HG02852 (cell line): ENCODE data around the gene SMCHD1.
"Not testable (repeated sequence)": the region's sequence is repeated elsewhere in the genome, so short reads cannot be mapped to it uniquely, and the experiment has no call there.

Experiments
- ATAC-seq: cut with Tn5 transposase; IDR thresholded peaks from one replicate; pipeline ENCODE4 v1.9.1; 2021; ENCODE audit warnings: mild to moderate bottlenecking, moderate library complexity; ENCODE audit not compliant: unreplicated experiment

SMCHD1 gene

DNA sequence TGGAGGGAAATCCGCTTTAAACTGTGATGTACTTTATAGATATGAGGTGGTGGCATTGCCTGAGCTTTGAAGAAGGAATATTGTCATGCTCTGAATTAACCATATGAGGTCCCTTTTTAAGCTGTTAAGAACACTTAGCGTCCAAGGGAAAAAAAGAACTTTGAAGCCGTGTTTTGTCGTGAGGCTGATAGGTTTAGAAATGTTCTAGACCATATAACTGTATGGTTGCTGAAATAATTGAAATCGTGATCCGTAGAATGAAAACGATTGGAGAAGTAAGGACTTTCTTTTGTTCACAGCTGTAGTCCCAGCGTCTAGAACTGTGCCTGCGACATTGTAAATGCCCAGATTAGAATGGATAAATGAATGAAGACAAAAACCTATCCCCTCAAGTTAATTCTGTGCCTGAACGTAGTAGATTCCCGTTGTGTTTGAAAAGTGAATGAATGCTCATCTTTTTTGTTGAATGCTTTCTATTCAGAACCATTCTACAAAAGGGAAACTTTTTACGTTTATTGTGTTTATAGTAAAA, 1.5 kb downstream of the SMCHD1 start:
- ATAC-seq: no peak

- no peak for ATAC-seq
Measured at GRCh38 chr18:2657788-2658458, 2.4 kb downstream of the SMCHD1 start.

GRCh38 chr18:2660849-2661248, 5.3 kb downstream of the SMCHD1 start:
- ATAC-seq: not testable (repeated sequence)

DNA sequence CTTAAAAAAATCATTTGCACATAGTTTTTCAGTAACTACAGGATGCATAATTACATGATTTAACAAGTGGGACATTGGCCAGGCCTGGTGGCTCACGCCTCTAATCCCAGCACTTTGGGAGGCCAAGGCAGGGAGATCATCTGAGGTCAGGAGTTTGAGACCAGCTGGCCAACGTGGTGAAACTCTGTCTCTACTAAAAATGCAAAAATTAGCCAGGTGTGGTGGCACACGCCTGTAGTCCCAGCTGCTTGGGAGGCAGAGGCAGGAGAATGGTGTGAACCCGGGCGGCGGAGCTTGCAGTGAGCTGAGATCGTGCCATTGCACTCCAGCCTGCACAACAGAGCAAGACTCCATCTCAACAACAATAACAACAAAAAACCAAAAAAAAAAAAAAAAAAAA, 6.8 kb downstream of the SMCHD1 start:
- ATAC-seq: not testable (repeated sequence)

GRCh38 chr18:2662990-2663389, 7.5 kb downstream of the SMCHD1 start:
- ATAC-seq: no peak

DNA sequence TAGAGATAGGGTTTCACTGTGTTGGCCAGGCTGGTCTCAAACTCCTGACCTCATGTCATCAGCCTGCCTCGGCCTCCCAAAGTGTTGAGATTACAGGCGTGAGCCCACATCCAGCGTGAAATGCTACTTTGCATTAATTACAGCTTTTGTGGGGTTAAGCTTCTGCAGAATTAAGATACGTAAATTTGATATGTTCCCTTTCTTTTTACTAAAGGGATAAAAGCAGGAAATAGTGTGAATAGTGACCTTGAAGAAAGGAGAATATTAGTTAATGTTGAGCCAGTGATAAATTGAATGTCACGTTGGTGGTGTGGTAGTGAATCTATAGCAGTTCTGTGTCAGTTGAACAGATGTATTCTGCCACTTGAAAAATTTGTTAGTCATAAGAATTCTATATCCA, 16.9 kb downstream of the SMCHD1 start:
- no peak for ATAC-seq

DNA sequence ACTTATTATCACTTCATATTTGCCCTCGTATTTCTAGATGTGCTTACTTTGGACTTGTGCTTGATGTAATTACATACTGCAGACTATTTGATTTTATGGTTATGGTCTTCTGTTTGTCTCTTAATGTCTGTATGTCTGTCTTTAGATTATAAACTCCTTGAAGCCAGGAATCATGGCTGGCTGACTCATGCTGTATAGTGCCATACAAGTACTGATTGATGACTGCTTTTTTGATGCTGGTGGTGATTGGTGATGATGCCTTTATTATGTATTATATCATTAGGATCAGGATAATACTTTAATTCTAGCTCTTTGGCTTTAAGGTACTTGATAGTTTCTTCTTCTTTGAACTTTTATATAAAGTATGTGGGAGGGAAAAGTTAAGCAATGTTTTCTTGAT, 17.3 kb downstream of the SMCHD1 start:
- ATAC-seq: no peak

GRCh38 chr18:2678933-2679332, 23.4 kb downstream of the SMCHD1 start:
- ATAC-seq: not testable (repeated sequence)

- no peak for ATAC-seq
Measured at GRCh38 chr18:2680216-2680792, 24.8 kb downstream of the SMCHD1 start.

DNA sequence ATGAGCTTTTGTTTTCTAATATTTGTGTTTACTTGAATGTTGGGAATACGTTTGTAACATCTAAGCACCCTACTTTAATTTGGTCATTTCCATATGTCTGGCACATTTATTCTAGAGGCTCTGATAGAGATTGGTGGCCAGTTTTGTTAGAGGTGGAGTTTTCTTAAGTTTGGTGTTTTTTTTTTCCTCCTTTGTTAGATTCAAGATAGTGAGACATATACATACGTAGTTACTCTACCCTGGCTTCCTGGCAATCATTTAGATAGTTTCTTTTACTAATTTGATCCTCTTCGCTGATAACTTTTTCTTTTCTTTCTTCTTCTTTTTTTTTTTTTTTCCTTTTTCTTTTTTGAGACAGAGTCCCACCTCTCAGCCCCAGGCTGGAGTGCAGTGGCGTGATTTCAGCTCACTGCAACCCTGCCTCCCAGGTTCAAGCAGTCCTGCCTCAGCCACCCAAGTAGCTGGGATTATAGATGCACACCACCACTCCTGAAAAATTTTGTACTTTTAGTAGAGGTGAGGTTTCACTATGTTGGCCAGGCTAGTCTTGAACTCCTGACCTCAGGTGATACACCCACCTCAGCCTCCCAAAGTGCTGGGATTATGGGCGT, 26.6 kb downstream of the SMCHD1 start:
- ATAC-seq: no peak

DNA sequence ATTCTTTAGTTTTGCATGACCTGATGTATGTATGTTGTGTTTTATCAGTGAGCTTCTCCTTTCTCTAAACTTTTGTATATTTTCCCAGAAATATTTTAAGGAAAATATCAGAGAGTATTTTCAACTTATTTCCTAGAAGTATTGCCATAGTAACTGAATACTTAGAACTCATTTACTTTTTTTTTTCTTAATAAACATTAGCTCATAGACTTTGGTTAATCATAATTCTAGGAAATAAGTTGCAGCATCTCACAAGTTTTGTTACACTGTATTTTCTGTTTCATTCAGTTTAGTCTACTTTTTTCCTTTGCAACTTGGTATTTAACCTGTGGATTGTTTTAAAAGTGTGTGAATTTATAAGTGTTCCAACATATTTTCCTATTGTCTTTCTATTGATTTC, 27.5 kb downstream of the SMCHD1 start:
- no peak for ATAC-seq

DNA sequence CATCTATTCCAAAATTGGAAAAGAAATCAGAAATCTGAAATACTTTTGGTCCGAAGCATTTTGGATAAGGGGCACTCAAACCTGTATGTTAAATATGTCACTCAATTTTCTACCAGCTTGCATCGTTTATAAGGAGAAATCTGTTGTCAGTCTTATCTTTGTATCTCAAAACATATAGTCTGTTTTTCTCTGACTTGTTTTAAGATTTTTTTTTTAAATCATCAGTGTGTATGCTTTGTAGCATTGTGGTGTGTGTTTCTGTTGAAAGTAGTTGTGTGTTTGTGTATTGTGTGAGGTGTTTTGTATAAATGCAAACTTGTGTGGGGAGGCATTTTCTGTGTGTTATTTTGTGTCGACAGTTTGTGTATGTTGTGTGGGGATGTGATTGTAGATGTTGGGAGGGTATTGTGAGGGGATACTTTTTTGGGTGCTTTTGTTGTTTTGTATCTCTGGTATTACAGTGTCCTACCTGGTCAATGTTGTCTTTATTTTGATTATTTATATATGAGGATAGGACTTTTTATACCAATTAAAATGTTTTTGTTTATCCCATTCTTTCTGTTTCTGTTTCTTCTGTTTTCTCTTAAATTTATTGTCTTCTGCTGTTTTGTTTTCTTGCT, 30.9 kb downstream of the SMCHD1 start:
- no peak for ATAC-seq

DNA sequence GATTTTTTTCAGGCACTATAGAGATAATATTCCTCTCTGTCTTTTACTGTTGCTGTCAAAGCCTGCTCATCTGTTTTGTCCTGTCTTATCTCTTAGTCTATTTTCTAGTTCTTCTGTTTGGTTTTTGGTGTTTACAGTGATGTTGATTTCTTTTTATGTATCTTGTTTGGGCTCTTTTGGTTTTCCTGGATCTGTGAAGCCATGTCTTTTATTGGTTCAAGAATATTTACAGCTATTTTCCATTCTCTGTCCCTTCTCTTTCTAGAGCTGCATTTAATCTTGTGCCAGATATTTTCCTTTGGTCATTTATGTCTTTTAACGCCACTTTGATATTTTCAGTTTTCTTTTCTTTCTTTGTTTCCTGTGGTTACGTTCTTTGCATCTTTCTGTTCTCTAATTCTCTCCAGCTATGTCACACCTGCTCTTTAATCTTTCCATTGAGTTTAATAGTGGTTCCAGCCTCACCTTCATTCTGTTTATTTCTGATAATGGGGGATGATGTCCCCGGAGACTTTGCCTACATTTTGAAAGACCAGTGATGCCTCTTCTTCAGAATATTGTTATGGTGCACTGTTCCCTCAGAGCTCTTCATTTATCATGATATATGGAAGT, 32.0 kb downstream of the SMCHD1 start:
- ATAC-seq: peak; percentile 66

DNA sequence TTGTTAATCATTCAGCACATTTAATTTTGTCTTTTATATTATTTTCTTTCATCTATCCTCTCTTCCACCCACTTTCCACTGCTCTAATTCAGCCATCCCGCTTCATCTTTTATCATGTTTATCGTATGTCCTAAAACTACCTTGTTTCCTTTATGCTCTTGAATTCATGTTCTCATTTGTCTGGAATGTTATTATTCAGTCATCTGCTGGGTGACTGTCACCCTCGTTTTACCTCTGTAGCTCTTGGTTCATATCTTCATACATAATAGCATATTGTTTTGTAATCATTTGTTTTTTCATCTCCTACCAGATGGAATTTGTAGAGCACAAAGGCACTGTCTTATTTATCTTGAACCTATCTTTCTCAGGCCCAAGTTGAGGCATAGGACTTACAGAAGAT, 37.0 kb downstream of the SMCHD1 start:
- ATAC-seq: no peak

DNA sequence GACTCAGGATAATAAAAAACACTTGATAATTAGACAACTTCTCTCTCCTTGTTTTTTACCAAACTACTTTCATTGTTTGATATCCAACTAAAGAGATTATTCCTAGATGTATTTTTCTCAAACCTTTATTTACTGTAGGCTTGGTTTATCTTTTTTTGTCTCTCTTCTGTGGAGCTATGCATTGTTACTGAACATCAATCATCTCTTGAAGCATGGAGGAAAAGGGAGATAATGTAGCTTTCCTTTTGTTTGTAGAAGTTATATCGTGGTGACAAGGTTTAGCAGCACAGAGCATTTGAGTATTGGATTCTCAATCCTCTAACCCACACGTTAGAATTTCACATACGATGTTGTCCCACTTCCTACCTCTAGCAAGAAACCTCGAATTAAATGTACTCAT, 41.7 kb downstream of the SMCHD1 start:
- no peak for ATAC-seq

- ATAC-seq: no peak
Measured at GRCh38 chr18:2699001-2699400, 43.5 kb downstream of the SMCHD1 start.

DNA sequence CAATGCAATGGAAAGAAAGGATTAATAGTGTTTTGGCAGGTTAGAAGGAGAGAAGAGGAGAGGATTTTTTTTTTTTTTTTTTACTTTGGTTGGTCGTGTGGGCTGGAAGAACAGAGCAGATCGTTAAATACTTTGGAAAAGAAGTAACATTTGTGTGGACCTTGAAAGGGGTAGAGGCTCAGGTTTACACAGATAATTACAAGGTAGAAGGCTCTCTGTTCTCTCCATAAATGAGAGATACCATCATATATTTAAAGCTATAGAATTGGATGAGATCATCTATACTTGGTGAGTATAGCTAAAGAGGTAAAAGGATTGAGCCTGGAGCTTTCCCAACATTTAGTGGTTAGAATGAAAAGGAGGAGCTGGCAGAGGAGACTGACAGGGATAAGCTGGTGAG, 49.0 kb downstream of the SMCHD1 start:
- ATAC-seq: no peak

- ATAC-seq: no peak
Measured at GRCh38 chr18:2706903-2707302, 51.4 kb downstream of the SMCHD1 start.

DNA sequence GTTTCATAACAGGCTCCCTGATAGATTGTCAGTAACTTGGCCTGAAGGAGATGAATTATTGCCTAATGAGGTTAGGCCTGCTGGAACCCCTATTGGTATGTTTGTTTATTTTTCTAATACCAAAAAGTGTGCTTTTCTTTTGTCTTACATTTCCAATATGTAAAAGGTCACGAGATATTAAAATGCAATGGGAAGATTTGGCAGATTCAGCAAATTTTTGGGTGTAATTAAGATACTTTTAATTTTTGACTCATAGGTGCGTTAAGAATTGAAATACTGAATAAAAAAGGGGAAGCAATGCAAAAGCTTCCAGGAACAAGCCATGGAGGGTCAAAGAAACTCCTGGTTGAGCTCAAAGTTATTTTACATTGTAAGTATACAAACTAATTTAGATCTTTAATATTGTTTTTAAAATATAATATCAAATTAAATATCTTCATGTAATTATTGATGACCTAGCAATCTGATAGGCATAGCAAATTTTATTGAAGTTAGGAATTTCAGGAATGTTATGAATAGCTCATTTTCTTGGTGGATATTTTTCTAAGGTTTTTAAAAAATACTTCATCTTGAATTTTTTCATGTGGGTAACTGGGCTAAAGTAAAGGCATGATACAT, 52.1 kb downstream of the SMCHD1 start:
- no peak for ATAC-seq

DNA sequence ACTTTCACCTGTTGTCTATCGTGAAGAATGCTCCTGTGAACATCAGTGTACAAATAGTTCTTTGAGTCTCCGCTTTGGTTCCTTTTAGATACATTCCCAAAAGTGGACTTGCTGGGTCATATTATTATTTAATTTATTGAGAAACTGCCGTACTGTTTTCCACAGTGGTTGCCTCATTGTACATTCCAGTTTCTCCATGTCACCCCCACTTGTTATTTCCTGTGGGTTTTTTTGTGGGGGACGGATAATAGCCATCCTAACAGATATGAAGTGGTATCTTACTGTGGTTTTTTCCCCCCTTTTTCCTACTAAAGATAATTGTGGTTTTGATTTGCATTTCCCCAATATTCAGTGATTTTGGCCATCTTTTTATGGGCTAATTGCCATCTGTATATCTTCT, 53.8 kb downstream of the SMCHD1 start:
- ATAC-seq: no peak

- ATAC-seq: no peak
Measured at GRCh38 chr18:2714140-2714539, 58.6 kb downstream of the SMCHD1 start.
